Type B pancreatic cell (in vitro differentiated cells): Measurements from ENCODE around the gene SCAF1. TPM values are rescaled to one million over a fixed set of nuclear protein-coding genes. Genes with fewer than 3 reads are reported as not detected.

Experiments
- DNase-seq: peaks from one replicate; pipeline ENCODE4 v3.0.0; 2021; ENCODE audit warnings: mixed read lengths; ENCODE audit not compliant: unreplicated experiment; ENCODE audit errors: extremely low spot score
- H3K27ac Mint-ChIP-seq: 2 replicates; pipeline ENCODE4 v1.8.0; 2021; ENCODE audit warnings: mild to moderate bottlenecking, mixed read lengths
- H3K27me3 Mint-ChIP-seq: 2 replicates; pipeline ENCODE4 v1.8.0; 2021; ENCODE audit warnings: mixed read lengths
- H3K36me3 Mint-ChIP-seq: 2 replicates; pipeline ENCODE4 v1.8.0; 2021; ENCODE audit warnings: mixed read lengths
- H3K4me1 Mint-ChIP-seq: one replicate; pipeline ENCODE4 v1.8.0; 2021; ENCODE audit warnings: mixed read lengths; ENCODE audit not compliant: unreplicated experiment
- H3K4me3 Mint-ChIP-seq: 2 replicates; pipeline ENCODE4 v1.8.0; 2021; ENCODE audit warnings: mild to moderate bottlenecking, mixed read lengths
- H3K9me3 Mint-ChIP-seq: 2 replicates; pipeline ENCODE4 v1.8.0; 2021; ENCODE audit warnings: mixed read lengths
- total RNA-seq: library from RNA; stranded (reverse); gene quantifications from 2 replicates; pipeline ENCODE4 v1.2.1, GENCODE V29; 2021; ENCODE audit warnings: low replicate concordance
- TF ChIP-seq, protein P1 (sequence below): fragments of 200-600 bp; sonication (generic); conservative IDR thresholded peaks from 2 replicates; pipeline ENCODE4 v1.5.0; 2021; ENCODE audit warnings: antibody characterized with exemption, mild to moderate bottlenecking

The SCAF1 gene
- total RNA-seq, 1 donor from 2014 or later, result 78.1 TPM

DNA sequence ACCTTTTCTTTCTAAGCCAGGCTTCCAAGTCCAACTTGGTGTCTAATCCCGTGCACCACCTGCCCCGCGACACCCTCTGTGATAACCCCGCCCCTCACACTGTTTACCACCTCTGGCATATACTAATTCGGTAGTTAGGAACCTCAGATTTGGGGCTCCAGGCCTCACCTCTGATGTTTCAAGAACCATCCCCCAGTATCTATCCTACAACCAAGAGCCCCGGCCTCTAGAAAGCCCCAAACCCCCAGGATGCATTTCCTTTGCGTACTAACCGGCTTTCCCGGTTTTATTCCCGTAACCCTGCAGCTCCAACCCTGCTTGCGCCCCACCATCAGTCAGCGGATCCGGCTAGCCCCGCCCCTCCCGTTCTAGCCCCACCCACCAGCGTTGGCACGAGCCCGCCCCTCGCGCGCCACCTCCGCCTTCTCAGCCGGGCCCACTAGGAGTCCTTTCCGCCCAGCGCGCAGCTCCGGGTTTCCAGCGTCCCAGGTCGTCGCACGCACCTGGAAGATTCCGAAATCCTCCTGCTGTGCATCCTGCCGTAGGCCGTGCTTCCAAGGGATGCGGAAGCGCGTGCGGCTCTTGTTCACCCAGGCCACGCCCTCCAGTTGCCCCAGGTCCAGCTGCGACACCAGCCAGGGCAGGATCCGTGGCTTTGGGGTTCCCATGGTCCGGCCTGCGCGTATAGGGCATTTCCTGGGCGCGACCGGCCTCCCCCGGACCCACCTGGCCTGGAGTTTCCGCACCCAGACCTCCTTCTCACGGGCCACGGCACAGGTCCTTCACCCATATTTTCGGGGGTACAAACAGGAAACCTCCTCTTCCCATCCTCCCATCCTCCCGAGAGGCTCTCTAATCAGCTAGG is 22.4 kb downstream of the SCAF1 start:
- DNase-seq, result peak; percentile 88
- H3K4me1 Mint-ChIP-seq, result peaks cover 22% of the 10 kb centered on the region
- TF ChIP-seq, protein P1, sequence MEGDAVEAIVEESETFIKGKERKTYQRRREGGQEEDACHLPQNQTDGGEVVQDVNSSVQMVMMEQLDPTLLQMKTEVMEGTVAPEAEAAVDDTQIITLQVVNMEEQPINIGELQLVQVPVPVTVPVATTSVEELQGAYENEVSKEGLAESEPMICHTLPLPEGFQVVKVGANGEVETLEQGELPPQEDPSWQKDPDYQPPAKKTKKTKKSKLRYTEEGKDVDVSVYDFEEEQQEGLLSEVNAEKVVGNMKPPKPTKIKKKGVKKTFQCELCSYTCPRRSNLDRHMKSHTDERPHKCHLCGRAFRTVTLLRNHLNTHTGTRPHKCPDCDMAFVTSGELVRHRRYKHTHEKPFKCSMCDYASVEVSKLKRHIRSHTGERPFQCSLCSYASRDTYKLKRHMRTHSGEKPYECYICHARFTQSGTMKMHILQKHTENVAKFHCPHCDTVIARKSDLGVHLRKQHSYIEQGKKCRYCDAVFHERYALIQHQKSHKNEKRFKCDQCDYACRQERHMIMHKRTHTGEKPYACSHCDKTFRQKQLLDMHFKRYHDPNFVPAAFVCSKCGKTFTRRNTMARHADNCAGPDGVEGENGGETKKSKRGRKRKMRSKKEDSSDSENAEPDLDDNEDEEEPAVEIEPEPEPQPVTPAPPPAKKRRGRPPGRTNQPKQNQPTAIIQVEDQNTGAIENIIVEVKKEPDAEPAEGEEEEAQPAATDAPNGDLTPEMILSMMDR, result peak; percentile 53
- no peaks in the 10 kb centered on the region for H3K9me3 Mint-ChIP-seq
- peak overlapping the region; percentile 99 for H3K4me3 Mint-ChIP-seq
- peak overlapping the region; percentile 97 for H3K27ac Mint-ChIP-seq
- H3K27me3 Mint-ChIP-seq, result no peaks in the 10 kb centered on the region
- peaks cover 6% of the 10 kb centered on the region for H3K36me3 Mint-ChIP-seq

DNA sequence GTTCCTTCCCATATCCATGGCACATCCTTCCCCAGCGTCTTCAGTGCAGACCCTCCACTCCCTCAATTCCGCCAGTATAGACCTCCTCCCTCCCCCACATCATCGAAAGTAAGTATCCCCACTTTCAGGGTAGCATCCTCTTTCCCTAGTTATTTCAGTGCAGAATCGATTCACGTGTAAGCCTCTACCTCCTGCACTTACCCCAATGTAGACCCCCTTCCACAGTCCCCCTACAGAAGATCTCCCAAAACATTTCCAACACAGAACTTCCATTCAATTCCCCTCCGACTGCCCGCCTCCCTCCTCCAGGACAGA is 23.0 kb downstream of the SCAF1 start:
- Mint-ChIP-seq H3K36me3 (peaks cover 9% of the 10 kb centered on the region), H3K4me1 (peaks cover 22% of the 10 kb centered on the region), H3K27ac (peak overlapping the region; percentile 97), H3K4me3 (peak overlapping the region; percentile 99), H3K9me3 (no peaks in the 10 kb centered on the region), H3K27me3 (no peaks in the 10 kb centered on the region)
- TF ChIP-seq, protein P1, result no peak
- no peak for DNase-seq

DNA sequence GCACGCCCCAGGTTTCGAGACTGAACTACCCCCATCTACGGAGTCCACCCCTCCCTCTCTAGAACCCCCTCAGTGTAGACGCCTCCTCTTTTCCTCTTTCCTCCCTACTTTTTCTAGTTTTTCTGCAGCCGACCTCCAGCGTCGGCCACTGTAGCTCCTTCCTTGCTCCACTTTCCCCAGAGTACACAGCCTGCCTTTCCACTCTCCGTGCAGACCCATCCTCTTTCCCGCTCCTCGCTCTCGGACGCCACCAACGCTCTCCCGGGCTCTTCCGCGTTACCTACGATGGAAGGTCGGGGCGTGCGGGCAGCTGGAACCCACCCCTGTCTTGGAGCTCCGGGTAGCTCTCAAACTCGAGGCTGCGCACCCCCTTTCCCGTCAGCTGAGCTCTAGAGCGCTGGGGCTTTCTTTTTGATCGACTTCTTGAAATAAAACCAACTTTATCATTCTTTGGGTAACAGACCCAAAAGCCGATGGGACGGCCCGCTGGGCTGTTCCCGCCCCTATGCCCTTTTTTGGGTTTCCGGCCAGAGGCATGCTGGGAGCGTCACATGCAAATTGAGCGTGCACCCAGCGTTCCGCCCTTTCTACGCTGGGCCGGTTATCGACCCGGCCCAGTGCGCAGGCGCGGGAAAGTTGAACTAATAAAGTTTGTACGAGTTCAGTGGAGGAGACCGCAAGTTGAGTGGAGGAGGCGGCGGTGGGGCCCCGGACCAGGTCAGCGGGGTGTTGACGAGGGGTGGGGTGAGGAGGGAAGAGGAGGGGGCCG is 23.5 kb downstream of the SCAF1 start, which contains the start of the genes BCL2L12 and IRF3:
TSS of gene BCL2L12 (plus strand) at position 583 of the 769 bp plus-strand sequence. CDS start 760 bp downstream, outside the sequence.
TSS of gene IRF3 (minus strand) at position 507 of the 769 bp plus-strand sequence. CDS start 1,019 bp downstream, outside the sequence.
- DNase-seq, result peak; percentile 97
- H3K4me3 Mint-ChIP-seq, result peak within 1 kb of the TSS; percentile 99
- TF ChIP-seq, protein P1, result no peak
- no peaks in the 10 kb centered on the region for H3K27me3 Mint-ChIP-seq
- H3K27ac Mint-ChIP-seq, result peak within 1 kb of the TSS; percentile 97
- H3K9me3 Mint-ChIP-seq, result no peaks in the 10 kb centered on the region
- peaks cover 4% of the 10 kb centered on the region for H3K36me3 Mint-ChIP-seq
- H3K4me1 Mint-ChIP-seq, result peaks cover 22% of the 10 kb centered on the region

DNA sequence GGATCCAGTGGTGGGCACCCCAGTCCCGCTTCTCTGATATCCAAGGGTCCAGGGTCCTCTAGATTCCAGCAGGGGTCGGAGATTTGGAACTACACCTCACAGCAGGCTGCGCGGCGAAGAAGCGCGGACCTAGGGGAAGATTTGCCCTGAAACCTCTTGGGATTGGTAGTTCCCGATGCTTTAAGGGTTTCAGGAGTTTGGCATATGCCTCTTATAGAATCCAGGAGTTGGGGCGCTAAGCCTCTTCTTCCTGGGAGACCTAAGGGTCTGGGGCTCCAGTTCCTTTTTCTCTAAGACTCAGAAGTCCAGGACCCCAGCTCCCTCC is 24.1 kb downstream of the SCAF1 start:
- TF ChIP-seq, protein P1, result peak; percentile 51
- Mint-ChIP-seq H3K4me3 (peak overlapping the region; percentile 99), H3K9me3 (no peaks in the 10 kb centered on the region), H3K36me3 (peaks cover 4% of the 10 kb centered on the region), H3K4me1 (peaks cover 22% of the 10 kb centered on the region), H3K27me3 (no peaks in the 10 kb centered on the region), H3K27ac (peak overlapping the region; percentile 97)
- no peak for DNase-seq

DNA sequence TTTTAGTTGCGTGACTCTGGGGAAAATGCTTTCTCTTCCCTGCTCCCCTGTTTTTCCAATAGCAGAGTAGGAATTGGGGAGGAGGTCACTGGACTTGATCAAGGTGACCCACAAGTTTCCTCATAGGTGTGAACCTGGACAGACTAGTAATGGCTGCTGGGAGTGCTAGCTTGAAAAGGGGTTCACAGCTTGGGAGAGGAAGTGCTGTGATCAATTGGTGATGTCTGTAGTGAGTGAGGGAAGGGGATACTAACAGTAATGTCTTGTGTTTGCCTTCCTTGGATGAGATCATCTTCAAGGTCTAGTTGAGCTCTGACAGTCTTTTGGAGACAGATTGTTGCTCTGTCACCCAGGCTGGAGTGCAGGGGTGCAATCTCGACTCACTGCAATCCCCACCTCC is 25.5 kb downstream of the SCAF1 start:
- no peaks in the 10 kb centered on the region for H3K9me3 Mint-ChIP-seq
- H3K4me1 Mint-ChIP-seq, result peaks cover 30% of the 10 kb centered on the region
- TF ChIP-seq, protein P1, result no peak
- DNase-seq, result no peak
- H3K27me3 Mint-ChIP-seq, result no peaks in the 10 kb centered on the region
- H3K4me3 Mint-ChIP-seq, result peak overlapping the region; percentile 99
- H3K27ac Mint-ChIP-seq, result peak overlapping the region; percentile 97
- H3K36me3 Mint-ChIP-seq, result peaks cover 4% of the 10 kb centered on the region
